GM18858 (cell line): Measurements from ENCODE around the gene PTPN14.

Experiments
- ATAC-seq: cut with Tn5 transposase; IDR thresholded peaks from one replicate; pipeline ENCODE4 v1.9.1; 2021; ENCODE audit not compliant: unreplicated experiment

Gene PTPN14

GRCh38 chr1:214344897-214345296, 206.5 kb downstream of the PTPN14 start:
- no peak for ATAC-seq

- ATAC-seq: no peak
These were observed 208.9 kb downstream of the PTPN14 start for GRCh38 chr1:214342525-214342924.

- no peak for ATAC-seq
These were observed 209.5 kb downstream of the PTPN14 start for GRCh38 chr1:214341932-214342331.

GRCh38 chr1:214341459-214341858, 209.9 kb downstream of the PTPN14 start:
- ATAC-seq: no peak

- no peak for ATAC-seq
These were observed 213.2 kb downstream of the PTPN14 start for GRCh38 chr1:214338212-214338611.

- no peak for ATAC-seq
These were observed 213.9 kb downstream of the PTPN14 start for GRCh38 chr1:214337511-214337910.

GRCh38 chr1:214337015-214337414, 214.4 kb downstream of the PTPN14 start:
- no peak for ATAC-seq

- no peak for ATAC-seq
These were observed 215.8 kb downstream of the PTPN14 start for GRCh38 chr1:214335567-214335966.

GRCh38 chr1:214332946-214333798, 218.2 kb downstream of the PTPN14 start:
- ATAC-seq: no peak

GRCh38 chr1:214331827-214332423, 219.5 kb downstream of the PTPN14 start:
- no peak for ATAC-seq

- ATAC-seq: no peak
These were observed 220.2 kb downstream of the PTPN14 start for GRCh38 chr1:214331180-214331579.

- ATAC-seq: no peak
These were observed 220.7 kb downstream of the PTPN14 start for GRCh38 chr1:214330715-214331114.

GRCh38 chr1:214330222-214330621, 221.2 kb downstream of the PTPN14 start:
- ATAC-seq: no peak

- no peak for ATAC-seq
These were observed 221.8 kb downstream of the PTPN14 start for GRCh38 chr1:214329470-214330220.

- peak; percentile 85 for ATAC-seq
These were observed 222.5 kb downstream of the PTPN14 start for GRCh38 chr1:214328770-214329469.

GRCh38 chr1:214327514-214327913, 223.9 kb downstream of the PTPN14 start:
- no peak for ATAC-seq

- ATAC-seq: no peak
These were observed 225.0 kb downstream of the PTPN14 start for GRCh38 chr1:214326406-214326805.

- ATAC-seq: no peak
These were observed 226.3 kb downstream of the PTPN14 start for GRCh38 chr1:214324896-214325800.

- peak; percentile 76 for ATAC-seq
These were observed 229.5 kb downstream of the PTPN14 start for GRCh38 chr1:214321705-214322453.
